KBM-7 (cell line): Measurements from ENCODE around the gene CSNK1G1.

Experiments
- DNase-seq: peaks from one replicate; pipeline ENCODE4 v3.0.0-alpha.2; 2015
- in situ Hi-C: fragments of 300-500 bp; cut with MboI; formaldehyde crosslinking; loops from 2 replicates; pipeline ENCODE4 v1.14.3; 2020; ENCODE audit warnings: low sequenced_read_pairs, low pct_unique_long_range_greater_than_20kb, mixed read lengths

CSNK1G1 gene

GRCh38 chr15:64148168-64148567 lies 207.8 kb downstream of the CSNK1G1 start:
- in situ Hi-C loops: no loop called here
- no peak for DNase-seq

GRCh38 chr15:64146885-64147681 lies 208.9 kb downstream of the CSNK1G1 start:
- DNase-seq: no peak
- in situ Hi-C loops: no loop called here

GRCh38 chr15:64146520-64146884 lies 209.5 kb downstream of the CSNK1G1 start:
- in situ Hi-C loops: no loop called here

GRCh38 chr15:64146041-64146440 lies 209.9 kb downstream of the CSNK1G1 start:
- in situ Hi-C loops: no loop called here
- DNase-seq: no peak

More at GRCh38 chr15:64146520-64146884, 209.5 kb downstream of the CSNK1G1 start:
- no peak for DNase-seq

DNA sequence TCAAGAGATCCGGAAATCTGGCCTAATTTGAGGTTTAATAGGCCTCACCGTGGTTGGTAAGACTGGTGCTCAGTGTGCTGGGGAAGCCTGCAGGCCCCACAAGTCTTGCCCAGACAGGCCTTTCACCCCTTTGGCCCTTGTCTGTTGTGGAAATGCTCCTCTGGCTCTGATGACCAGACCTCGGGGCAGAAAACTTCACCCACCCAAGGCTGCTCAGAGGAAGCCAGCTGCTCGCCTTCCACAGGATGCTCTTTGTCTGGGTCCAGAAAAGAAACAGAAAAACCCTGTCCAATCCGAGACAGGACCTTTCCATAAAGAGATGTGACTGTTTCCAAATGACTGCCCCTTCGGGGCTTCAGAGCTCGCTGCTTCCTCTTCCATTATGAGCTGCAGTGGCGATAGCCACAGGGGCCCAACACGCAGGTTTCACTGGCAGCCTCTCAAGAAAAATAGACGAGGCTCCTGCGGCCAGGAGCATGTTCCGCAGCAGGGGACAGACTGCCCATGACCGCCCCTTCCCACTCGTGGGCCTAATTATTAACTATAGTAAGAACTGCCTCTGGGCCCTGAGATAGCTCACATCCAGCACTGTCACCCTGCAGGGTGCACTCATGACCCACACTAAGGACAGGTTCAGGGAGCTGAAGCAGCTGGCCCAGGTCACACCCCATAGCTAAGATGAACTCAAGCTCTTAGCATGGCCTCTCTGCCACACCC lies 211.2 kb downstream of the CSNK1G1 start:
- in situ Hi-C loops: no loop called here
- no peak for DNase-seq

DNA sequence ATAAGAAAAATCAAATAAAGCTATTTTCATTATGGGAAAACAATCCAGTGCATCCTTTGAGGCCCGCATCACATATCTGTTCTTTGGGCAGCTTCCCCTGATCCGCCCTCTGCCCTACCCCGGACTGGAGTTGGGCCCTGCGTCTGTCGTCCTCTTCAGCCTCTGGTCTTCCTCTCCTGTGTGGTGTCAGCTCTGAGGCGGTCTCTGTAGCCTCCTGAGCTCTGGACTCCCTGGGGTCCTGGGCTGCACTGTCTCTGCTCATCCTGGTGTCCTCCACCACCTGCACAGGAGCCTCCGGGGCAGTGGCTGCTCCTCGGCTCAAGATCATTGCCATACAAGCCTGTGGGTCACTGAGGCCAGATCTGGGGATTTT lies 211.8 kb downstream of the CSNK1G1 start:
- in situ Hi-C loops: no loop called here
- DNase-seq: no peak

DNA sequence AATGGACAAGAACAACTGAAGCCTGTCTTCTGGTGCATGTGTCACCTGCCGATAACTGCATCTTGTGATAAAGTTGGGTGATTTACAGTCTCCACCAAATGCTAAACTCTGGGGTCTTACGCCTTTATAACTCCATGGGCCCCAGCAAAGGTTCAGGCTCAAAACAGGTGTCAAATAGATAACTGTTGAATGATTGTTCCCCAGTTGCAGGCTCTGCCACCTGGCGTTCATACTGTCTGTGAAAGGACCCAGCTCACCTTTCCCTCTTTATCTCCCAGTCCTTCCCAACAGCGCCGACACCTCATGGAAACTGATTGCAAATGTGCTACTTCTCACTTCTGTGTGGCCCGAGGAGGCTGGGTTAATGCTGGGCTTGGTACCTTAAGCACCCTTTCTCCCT lies 212.7 kb downstream of the CSNK1G1 start:
- in situ Hi-C loops: no loop called here
- DNase-seq: no peak

DNA sequence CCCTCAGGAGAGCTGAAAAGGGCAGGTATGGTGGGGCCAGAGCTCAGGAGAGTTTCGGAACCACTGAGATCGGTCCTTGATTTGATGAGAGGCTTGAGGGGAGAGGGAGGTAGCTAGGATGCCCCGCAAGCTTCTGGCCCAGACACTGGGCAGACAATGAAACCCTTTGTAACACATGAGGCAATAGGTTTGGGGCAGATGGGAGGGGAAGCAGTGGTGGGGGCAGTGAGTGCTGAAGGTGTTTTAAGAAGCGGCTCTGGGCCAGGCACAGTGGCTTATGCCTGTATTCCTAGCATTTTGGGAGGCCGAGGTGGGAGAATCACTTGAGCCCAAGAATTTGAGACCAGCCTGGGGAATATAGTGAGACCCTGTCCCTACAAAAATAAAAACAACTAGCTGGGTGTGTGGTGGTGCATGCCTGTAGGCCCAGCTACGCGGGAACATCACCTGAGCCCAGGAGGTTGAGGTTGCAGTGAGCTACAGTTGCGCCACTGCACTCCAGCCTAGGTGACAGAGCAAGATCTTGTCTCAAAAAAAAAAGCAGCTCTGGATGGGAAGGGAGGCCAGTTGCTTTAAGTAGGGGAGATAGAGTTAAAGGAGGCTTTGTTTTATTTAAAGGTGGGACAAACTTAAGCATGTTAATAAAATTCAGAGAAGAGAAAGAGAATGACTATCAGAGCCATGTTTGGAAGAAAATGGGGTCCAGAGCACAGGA lies 214.0 kb downstream of the CSNK1G1 start:
- DNase-seq: no peak
- in situ Hi-C loops: no loop called here

DNA sequence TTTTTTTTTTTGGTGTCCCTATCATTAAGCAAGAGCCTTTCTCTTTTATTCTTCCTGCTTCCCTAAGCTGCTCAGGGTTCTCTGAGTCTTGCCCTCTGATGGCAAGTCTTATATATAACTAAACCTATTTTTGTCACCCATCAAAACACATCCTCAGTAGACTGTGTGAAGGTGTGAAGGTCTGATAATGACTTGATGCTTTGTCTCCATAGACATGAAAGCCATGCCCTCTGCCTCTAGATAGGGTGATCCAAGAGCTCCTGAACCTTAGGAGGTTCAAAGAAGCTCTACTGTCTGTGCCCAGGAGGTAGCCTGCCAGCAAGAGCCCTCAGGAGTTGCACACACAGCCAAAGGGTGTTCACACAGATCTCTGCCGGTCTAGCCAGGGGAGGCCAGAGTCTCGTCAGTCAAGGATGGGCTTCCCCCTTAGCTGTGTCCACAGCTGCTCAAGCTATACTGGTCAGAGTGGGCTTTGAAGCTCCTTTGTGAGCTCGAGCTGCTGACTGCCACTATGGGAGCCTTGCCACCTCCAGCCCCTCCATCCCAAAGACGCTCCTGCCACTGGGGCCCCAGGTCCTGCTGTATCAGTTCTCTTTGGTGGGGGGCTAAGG lies 217.5 kb downstream of the CSNK1G1 start:
- in situ Hi-C loops: no loop called here
- no peak for DNase-seq

DNA sequence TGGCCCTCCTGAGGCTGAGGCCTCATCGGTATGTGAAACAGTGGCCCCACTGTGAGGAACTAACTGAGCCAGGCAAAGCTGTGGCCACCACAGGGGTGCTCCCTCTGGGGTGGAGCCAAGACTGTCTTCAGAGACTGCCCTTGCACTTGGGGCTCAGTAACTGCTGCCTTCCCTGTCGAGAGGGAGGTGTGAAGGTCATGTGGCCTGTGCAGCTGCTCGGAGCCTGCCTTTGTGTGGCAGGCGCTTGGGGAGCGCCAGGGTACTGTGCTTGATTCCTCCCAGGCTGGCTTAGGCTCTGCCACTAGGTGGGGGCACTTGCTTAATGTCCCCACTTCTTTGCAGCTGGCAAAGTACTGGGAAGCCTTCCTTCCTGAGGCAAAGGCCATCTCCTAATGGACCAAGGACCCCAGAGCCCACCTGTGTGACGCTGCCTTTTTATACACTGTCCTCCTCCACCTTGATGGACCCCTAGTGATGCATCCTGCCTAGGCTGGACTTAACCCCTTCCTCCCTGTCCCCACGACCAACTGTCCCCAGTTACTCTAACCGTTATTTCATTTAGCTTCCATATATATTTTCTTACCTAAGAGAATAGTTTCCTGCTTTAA lies 218.6 kb downstream of the CSNK1G1 start:
- DNase-seq: no peak
- in situ Hi-C loops: no loop called here

DNA sequence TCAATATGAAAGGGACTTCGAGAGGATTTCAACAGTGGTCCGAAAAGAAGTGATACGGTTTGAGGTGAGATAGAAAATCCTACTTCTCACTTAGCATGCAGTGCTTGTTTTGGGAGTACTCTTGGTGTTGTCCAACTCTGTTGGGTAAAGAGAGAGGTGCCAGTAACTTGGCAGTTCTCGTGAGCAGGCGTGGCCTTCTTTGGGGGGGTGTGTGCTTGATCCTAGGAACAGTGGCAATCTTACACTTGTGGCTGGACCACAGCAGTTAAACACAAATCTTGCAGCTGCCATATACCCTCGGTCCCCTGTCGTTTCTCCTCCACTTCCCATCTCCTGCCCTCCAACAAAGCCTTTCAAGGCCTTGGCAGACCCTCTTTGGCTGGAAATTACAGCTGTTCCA lies 219.6 kb downstream of the CSNK1G1 start:
- in situ Hi-C loops: no loop called here
- no peak for DNase-seq

DNA sequence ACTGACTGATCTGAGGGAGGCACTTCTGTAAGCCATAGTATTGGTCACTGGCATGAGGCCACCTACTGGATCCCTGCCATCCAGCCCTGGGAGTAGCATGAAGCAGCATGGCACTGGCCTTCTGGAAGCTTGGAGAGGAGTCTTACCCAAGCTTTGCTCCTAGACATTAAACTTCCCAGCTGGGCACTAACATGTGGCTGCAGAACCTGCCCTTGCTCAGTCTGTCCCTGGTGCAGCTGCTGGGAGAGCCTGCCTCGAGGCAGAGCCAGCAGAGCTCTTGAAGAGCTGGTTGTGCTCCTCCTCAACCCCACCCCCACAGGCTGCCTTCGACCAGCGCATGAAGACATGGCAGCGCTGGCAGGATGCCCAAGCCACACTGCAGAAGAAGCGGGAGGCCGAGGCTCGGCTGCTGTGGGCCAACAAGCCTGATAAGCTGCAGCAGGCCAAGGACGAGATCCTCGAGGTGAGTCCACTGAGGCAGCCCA lies 221.6 kb downstream of the CSNK1G1 start:
- in situ Hi-C loops: no loop called here
- DNase-seq: no peak

DNA sequence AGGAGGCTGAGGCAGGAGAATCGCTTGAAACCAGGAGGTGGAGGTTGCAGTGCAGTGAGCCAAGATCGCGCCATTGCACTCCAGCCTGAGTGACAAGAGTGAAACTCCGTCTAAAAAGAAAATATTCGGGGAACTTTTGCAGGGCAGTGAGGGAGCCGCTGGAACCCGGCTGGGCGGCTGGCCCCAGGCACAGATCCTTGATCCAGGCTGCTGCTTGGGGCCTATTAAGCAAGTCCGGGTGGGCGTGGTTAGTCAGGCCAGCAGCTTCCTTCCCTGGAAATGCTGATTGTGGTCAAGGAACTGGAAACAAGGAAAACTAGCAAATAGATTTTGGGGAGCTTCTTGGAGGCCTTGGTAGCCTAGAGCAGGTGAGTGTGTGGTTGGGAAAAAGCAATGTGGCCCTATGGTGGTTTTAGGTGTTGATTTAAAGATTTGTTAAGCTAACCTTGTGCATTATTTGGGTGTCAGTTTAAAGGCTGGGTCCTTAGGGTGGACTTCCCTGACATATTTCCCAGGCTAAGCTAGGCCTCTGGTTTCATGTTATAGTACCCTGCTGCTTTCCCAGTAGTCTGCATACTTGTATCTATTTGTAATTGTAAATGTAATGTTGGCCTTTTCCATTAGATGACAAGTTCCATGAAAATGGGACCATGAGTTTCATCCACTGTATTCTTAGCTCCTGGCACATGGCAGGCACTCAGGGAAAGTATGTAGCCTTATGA lies 222.2 kb downstream of the CSNK1G1 start:
- no peak for DNase-seq
- in situ Hi-C loops: no loop called here

- DNase-seq: no peak
- in situ Hi-C loops: no loop called here
Measured at GRCh38 chr15:64132217-64132616, 223.8 kb downstream of the CSNK1G1 start.

GRCh38 chr15:64131547-64131946 lies 224.4 kb downstream of the CSNK1G1 start:
- DNase-seq: no peak
- in situ Hi-C loops: no loop called here

- in situ Hi-C loops: no loop called here
- no peak for DNase-seq
Measured at GRCh38 chr15:64130159-64130558, 225.8 kb downstream of the CSNK1G1 start.

DNA sequence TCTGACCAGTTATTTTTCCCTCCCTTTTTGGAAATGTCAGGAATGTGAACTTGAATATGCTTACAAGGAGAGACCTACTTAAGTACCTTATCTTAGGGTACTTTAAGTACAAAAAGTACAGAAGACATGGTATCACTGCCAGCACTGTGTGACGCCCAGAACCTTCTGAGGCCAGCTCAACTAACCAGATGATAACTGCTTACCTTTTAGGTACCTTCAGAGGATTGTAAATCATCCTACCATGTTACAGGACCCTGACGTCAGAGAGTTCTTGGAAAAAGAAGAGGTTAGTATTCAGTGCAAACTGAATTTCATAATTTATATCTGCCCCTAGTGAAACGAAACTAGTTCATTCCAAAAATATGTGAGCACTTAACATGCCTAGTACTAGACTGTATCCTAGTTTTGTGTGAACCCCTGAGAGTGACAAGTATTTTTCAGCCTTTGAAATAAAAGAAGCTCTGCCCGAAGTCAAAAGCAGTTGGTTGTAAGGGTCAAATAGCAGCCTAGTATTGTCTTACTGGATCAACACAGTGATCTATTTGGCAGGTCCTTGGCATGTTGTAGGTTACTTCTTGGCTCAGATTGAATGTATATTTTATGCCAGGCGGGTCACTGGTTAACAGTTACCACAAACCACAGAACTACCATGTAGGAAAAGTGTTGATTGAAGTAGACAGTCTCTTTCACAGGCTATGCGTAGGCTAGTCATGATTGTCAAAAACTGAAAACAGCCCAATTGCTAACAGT lies 228.3 kb downstream of the CSNK1G1 start:
- in situ Hi-C loops: no loop called here
- no peak for DNase-seq

DNA sequence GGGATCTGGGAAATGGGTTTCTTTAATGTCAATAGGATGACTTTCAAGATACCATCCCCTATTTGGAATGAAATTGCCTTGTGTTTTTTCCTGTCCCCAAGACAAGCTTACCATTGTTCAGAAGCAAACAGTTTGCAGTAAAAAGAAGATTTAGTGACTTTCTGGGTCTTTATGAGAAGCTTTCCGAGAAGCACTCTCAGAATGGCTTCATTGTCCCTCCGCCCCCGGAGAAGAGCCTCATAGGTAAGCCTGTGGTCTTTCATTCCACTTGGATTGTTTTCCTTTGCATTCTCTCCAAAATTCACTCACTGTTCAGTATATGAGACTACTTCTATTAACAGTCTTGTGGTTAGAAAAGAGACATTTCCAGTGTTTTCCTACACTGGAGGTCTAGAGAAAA lies 230.0 kb downstream of the CSNK1G1 start:
- in situ Hi-C loops: no loop called here

More for the DNA sequence above, 230.0 kb downstream of the CSNK1G1 start:
- no peak for DNase-seq
